AG04449 (cell line): ENCODE data around the gene NME3.

Source experiments
- CTCF ChIA-PET: fragments of 350-600 bp; formaldehyde crosslinking; extraction: SDS; loops from one replicate; lab custom pipeline; 2021; ENCODE audit warnings: antibody characterized with exemption; lab: Yijun Ruan, JAX
- POLR2A ChIA-PET: fragments of 400-600, 350-600 bp; formaldehyde crosslinking; extraction: SDS; loops from one replicate; lab custom pipeline; 2020; ENCODE audit warnings: antibody characterized with exemption, inconsistent platforms; lab: Yijun Ruan, JAX
- DNase-seq: peaks from one replicate; pipeline ENCODE4 v3.0.0-alpha.2; 2010; ENCODE audit warnings: low read depth, low spot score
- H3K4me3 ChIP-seq: 2 replicates; pipeline ENCODE4 v1.5.1; 2011; ENCODE audit warnings: low read depth, mild to moderate bottlenecking, control low read depth, low read length
- CTCF ChIP-seq: IDR thresholded peaks from one replicate; pipeline ENCODE4 v1.5.1; 2011; ENCODE audit warnings: mild to moderate bottlenecking, moderate library complexity, low read length, control low read depth, inconsistent platforms; ENCODE audit not compliant: insufficient read depth; ENCODE audit errors: missing control alignments

NME3 gene

DNA sequence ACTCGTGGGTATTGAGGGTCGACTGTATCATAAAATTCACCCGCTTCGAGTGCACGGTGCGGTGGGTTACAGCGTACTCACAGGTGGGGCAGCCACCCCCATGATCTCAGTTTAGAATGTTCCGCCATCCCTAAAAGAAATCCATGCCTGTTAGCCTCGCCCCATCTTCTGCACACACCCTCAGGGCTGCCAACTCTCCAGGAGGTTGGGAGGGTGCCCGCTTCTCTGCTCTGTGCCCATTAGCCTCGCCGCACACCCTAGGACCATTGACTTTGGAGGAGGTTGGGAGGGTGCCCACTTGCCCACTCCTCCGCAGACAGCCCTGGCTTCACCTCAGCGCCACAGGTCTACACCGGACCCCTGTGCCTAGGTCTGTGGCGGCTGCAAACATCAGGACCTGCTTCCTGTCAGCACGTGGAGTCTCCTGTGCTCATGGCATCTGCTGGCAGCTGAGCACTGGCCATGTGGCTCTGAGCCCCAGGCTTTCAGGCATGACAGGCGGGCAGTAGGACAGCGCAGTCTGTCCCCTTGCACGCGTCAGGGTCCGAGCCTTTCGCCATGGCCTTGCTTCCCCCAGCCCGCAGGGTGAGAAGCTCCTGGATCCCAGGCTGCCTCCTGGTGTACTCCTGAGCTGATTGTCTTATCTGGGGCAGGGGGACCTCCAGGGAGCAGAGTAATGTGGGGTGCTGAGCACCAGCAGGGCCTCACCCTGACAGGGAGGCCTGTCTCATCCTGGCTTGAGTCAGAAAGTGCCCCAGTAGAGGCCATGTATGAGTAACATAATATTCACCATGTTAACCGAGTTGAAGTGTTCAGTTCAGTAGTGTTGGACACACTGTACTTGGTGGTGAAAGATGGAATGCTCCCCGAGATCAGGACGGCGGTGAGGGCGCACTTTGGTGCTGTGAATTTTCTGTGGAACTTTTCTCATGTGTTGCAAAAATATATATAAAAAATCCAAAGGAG is 21.9 kb downstream of the NME3 start:
- H3K4me3 ChIP-seq = no peak overlapping the region
- DNase-seq = no peak
- CTCF ChIA-PET = interaction anchor here (2.2 kb wide), 1 partner anchor 44 kb away, joined by 6 read pairs; the partner anchor contains the start of gene MAPK8IP3
- no peak for TF ChIP-seq CTCF
- POLR2A ChIA-PET = interaction anchor here (0.5 kb wide), 1 partner anchor 1057 kb away, joined by 3 read pairs; no protein-coding TSS in a partner anchor

GRCh38 chr16:1747934-1748333 is 23.4 kb downstream of the NME3 start:
- H3K4me3 ChIP-seq = no peak overlapping the region
- TF ChIP-seq CTCF = no peak
- POLR2A ChIA-PET = no interaction called here
- CTCF ChIA-PET = interaction anchor here (2.6 kb wide), 1 partner anchor 24 kb away, joined by 11 read pairs; no protein-coding TSS in a partner anchor
- DNase-seq = no peak

DNA sequence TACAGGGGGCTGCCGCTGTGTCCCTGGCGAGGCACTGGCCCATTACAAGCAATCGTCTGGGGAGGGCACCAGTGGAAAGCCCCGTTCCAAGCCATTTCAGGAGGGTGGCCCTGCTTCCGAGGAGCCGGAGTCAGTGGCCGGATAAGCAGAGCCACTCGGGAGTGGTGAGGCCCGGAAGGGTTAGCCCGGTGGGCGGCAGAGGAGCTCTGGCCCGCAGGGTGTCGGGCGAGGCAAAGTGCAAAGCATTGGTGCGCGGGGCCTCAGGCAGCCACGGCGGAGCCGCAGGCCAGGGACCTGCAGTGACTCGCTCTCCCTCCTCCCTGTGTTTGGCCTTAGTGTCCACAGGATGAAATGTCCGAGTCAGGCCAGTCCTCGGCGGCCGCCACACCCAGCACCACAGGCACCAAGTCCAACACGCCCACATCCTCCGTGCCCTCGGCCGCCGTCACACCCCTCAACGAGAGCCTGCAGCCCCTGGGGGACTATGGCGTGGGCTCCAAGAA is 24.6 kb downstream of the NME3 start:
- ChIA-PET POLR2A (interaction anchor here (1.1 kb wide), 1 partner anchor 31 kb away, joined by 3 read pairs; no protein-coding TSS in a partner anchor), CTCF (interaction anchor here (1.2 to 2.6 kb wide), 3 partner anchors 23 to 65 kb away, joined by 3 to 11 read pairs (median 3); partner anchors contain the start of gene NME3)
- no peak overlapping the region for H3K4me3 ChIP-seq
- no peak for TF ChIP-seq CTCF
- no peak for DNase-seq

DNA sequence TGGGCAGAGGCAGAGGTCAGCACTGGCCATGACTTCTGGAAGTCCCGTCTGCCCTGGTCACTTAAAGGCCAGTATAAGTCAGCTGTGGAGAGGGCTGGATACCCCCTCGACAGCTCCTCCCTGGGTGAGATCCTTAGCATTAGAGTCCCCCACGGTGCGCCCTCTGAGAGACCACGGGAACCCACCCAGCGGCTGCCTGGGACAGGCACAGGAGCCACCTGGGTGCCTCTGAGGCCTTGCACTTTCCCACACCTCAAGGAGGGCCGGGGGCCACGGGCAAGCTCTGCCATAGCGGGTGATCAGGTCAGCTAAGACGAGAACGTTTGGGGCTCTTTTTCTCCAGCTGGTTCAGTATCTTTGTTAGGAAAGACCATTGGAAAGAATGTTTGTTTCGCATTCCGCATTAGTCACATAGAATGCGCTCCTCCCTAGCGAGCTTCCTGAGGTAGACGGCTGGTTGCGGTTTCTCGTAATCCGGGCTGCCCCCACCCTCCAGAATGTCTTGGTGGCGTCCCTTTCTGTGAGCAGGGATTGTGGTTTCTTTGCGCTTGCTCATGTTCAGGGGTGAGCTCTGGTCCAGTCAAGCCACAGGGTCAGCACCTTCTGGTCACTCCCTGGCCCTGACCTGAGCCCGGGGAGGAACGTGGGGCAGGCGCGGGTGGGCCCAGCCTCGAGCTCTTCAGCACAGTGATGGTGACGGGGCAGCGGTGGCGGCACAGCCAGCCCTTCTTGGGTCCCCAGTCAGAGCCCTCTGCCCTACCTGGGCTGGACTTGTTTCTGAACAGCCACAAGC is 25.2 kb downstream of the NME3 start:
- H3K4me3 ChIP-seq = no peak overlapping the region
- POLR2A ChIA-PET = interaction anchor here (0.6 to 1.1 kb wide), 4 partner anchors 24 to 411 kb away, joined by 3 read pairs; partner anchors contain the start of gene JPT2
- peak; percentile 12 for DNase-seq
- no peak for TF ChIP-seq CTCF
- CTCF ChIA-PET = interaction anchor here (1.0 to 3.2 kb wide), 5 partner anchors 16 to 64 kb away, joined by 3 to 22 read pairs (median 3); partner anchors contain the start of genes MAPK8IP3 and NME3

DNA sequence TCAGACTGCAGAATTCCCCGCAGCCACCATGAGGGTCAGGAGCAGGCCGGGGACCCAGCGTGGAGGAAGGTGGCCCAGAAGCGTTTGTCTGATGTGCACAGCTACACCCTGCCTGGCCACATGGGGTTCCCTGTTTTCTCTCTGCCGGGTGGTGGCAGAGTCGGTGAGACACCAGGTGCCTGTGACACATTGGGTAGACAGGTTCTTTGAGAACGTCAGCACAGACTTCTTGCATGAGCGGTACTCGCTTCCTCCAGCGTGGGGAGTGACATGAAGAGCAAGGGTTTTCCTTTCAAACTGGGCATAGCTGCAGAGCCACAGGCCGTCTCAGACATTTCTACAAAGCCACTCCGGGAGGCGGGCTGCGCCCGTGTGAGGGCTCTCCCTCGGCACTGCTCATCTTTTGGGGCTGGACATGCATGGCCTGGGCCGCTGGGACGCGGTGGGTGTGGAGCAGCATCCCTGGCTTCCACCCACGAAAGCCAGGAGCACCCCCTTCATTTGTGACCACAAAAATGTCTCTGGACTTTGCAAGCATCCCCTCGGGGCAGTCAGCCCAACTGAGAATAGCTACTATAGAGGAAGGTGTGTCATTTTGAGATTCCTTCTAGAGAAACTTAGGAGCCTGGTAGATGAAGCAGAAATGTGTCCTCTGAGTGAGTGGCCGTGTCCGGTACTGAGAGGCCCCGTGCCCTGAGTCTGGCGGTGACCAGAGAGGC is 26.0 kb downstream of the NME3 start:
- ChIA-PET POLR2A (interaction anchor here (0.6 to 1.1 kb wide), 3 partner anchors 25 to 68 kb away, joined by 3 read pairs; partner anchors contain the start of gene JPT2), CTCF (interaction anchor here (1.0 to 3.2 kb wide), 3 partner anchors 15 to 38 kb away, joined by 3 to 22 read pairs (median 3); partner anchors contain the start of genes MAPK8IP3 and NME3)
- H3K4me3 ChIP-seq = no peak overlapping the region
- no peak for TF ChIP-seq CTCF
- peak; percentile 45 for DNase-seq
